ENCODE measurements around the gene WWP2.

The WWP2 gene

GRCh38 chr16:69930117-69930776 is 168.1 kb downstream of the WWP2 start:
- Histone ChIP-seq H3K9me3 (no peaks in the 10 kb centered on the region), H3K4me3 (no peak overlapping the region), H3K27me3 (no peaks in the 10 kb centered on the region), H3K9ac (no peak overlapping the region), H4K20me1 (no peaks in the 10 kb centered on the region), H3K4me2 (peak overlapping the region; percentile 73; the same call in 1 of the 2 replicates), H3K4me1 (peaks cover 82% of the 10 kb centered on the region), H3K27ac (no peak overlapping the region), H3K36me3 (peaks cover 55% of the 10 kb centered on the region)
- TF ChIP-seq Cebpa-rat (IDR thresholded peaks at IDR 0.05), result no peak

GRCh38 chr16:69931631-69932030 is 169.5 kb downstream of the WWP2 start:
- H3K4me2 ChIP-seq, result no peak overlapping the region

GRCh38 chr16:69932228-69932627 is 170.1 kb downstream of the WWP2 start:
- peak overlapping the region; percentile 68 for H3K27ac ChIP-seq
- no peaks in the 10 kb centered on the region for H3K9me3 ChIP-seq
- H3K36me3 ChIP-seq, result peaks cover 66% of the 10 kb centered on the region
- H4K20me1 ChIP-seq, result no peaks in the 10 kb centered on the region
- H3K4me1 ChIP-seq, result peaks cover 82% of the 10 kb centered on the region
- H3K9ac ChIP-seq, result peak overlapping the region; percentile 17; the same call in 1 of the 2 replicates
- no peak overlapping the region for H3K4me3 ChIP-seq
- H3K27me3 ChIP-seq, result no peaks in the 10 kb centered on the region
- peak overlapping the region; percentile 69 for H3K4me2 ChIP-seq
- TF ChIP-seq Cebpa-rat (IDR thresholded peaks at IDR 0.05), result no peak

More at GRCh38 chr16:69931631-69932030, 169.5 kb downstream of the WWP2 start:
- Histone ChIP-seq H3K27me3 (no peaks in the 10 kb centered on the region), H3K27ac (no peak overlapping the region), H3K9me3 (no peaks in the 10 kb centered on the region), H3K4me3 (no peak overlapping the region), H3K36me3 (peaks cover 60% of the 10 kb centered on the region), H3K9ac (no peak overlapping the region), H3K4me1 (peaks cover 82% of the 10 kb centered on the region), H4K20me1 (no peaks in the 10 kb centered on the region)
- TF ChIP-seq Cebpa-rat (IDR thresholded peaks at IDR 0.05), result no peak

- Histone ChIP-seq H3K4me2 (peak overlapping the region; percentile 69), H3K4me3 (no peak overlapping the region), H3K27me3 (no peaks in the 10 kb centered on the region), H3K27ac (peak overlapping the region; percentile 68), H4K20me1 (no peaks in the 10 kb centered on the region), H3K4me1 (peaks cover 76% of the 10 kb centered on the region), H3K9me3 (no peaks in the 10 kb centered on the region), H3K36me3 (peaks cover 72% of the 10 kb centered on the region), H3K9ac (peak overlapping the region; percentile 17; the same call in 1 of the 2 replicates)
- TF ChIP-seq Cebpa-rat (IDR thresholded peaks at IDR 0.05), result no peak
Observed at GRCh38 chr16:69932691-69933392, 170.7 kb downstream of the WWP2 start.

GRCh38 chr16:69934044-69934443 is 171.9 kb downstream of the WWP2 start:
- Histone ChIP-seq H3K27me3 (no peaks in the 10 kb centered on the region), H3K36me3 (peaks cover 84% of the 10 kb centered on the region), H3K4me1 (peaks cover 64% of the 10 kb centered on the region), H3K27ac (peak overlapping the region; percentile 68; the same call in 1 of the 2 replicates), H3K9me3 (no peaks in the 10 kb centered on the region), H3K4me3 (no peak overlapping the region), H4K20me1 (no peaks in the 10 kb centered on the region), H3K9ac (peak overlapping the region; percentile 15; the same call in 1 of the 2 replicates), H3K4me2 (peak overlapping the region; percentile 69)
- no peak for TF ChIP-seq Cebpa-rat (IDR thresholded peaks at IDR 0.05)

- TF ChIP-seq Cebpa-rat (IDR thresholded peaks at IDR 0.05), result no peak
- no peaks in the 10 kb centered on the region for H3K27me3 ChIP-seq
- H3K4me3 ChIP-seq, result no peak overlapping the region
- H3K36me3 ChIP-seq, result peaks cover 91% of the 10 kb centered on the region
- H3K4me1 ChIP-seq, result peaks cover 57% of the 10 kb centered on the region
- H3K9me3 ChIP-seq, result no peaks in the 10 kb centered on the region
- peak overlapping the region; percentile 69 for H3K4me2 ChIP-seq
- peak overlapping the region; percentile 62 for H3K27ac ChIP-seq
- H3K9ac ChIP-seq, result no peak overlapping the region
- no peaks in the 10 kb centered on the region for H4K20me1 ChIP-seq
Observed at GRCh38 chr16:69934751-69935150, 172.6 kb downstream of the WWP2 start.

GRCh38 chr16:69935278-69935711 is 173.2 kb downstream of the WWP2 start:
- Histone ChIP-seq H3K4me2 (peak overlapping the region; percentile 69), H3K9me3 (no peaks in the 10 kb centered on the region), H4K20me1 (no peaks in the 10 kb centered on the region), H3K27ac (peak overlapping the region; percentile 62), H3K27me3 (no peaks in the 10 kb centered on the region), H3K9ac (no peak overlapping the region; the same call in 1 of the 2 replicates), H3K4me1 (peaks cover 53% of the 10 kb centered on the region), H3K36me3 (peaks cover 96% of the 10 kb centered on the region), H3K4me3 (no peak overlapping the region)
- no peak for TF ChIP-seq Cebpa-rat (IDR thresholded peaks at IDR 0.05)

GRCh38 chr16:69935740-69936139 is 173.6 kb downstream of the WWP2 start:
- Histone ChIP-seq H3K4me2 (peak overlapping the region; percentile 69), H3K36me3 (peaks cover 97% of the 10 kb centered on the region), H3K27me3 (no peaks in the 10 kb centered on the region), H3K4me3 (no peak overlapping the region), H3K4me1 (peaks cover 56% of the 10 kb centered on the region), H3K9me3 (no peaks in the 10 kb centered on the region), H4K20me1 (no peaks in the 10 kb centered on the region), H3K27ac (peak overlapping the region; percentile 62), H3K9ac (no peak overlapping the region; the same call in 1 of the 2 replicates)
- no peak for TF ChIP-seq Cebpa-rat (IDR thresholded peaks at IDR 0.05)

GRCh38 chr16:69936252-69936651 is 174.1 kb downstream of the WWP2 start:
- Histone ChIP-seq H3K9ac (no peak overlapping the region; the same call in 1 of the 2 replicates), H3K4me3 (no peak overlapping the region), H3K9me3 (no peaks in the 10 kb centered on the region), H3K27me3 (no peaks in the 10 kb centered on the region), H4K20me1 (no peaks in the 10 kb centered on the region), H3K4me2 (peak overlapping the region; percentile 69), H3K27ac (peak overlapping the region; percentile 62), H3K36me3 (peaks cover 98% of the 10 kb centered on the region), H3K4me1 (peaks cover 62% of the 10 kb centered on the region)
- no peak for TF ChIP-seq Cebpa-rat (IDR thresholded peaks at IDR 0.05)

- peaks cover 98% of the 10 kb centered on the region for H3K36me3 ChIP-seq
Observed at GRCh38 chr16:69936751-69937211, 174.6 kb downstream of the WWP2 start.

More at GRCh38 chr16:69936751-69937211, 174.6 kb downstream of the WWP2 start:
- Histone ChIP-seq H3K9ac (no peak overlapping the region), H3K4me3 (no peak overlapping the region), H3K27me3 (no peaks in the 10 kb centered on the region), H4K20me1 (no peaks in the 10 kb centered on the region), H3K9me3 (no peaks in the 10 kb centered on the region), H3K27ac (peak overlapping the region; percentile 62; the same call in 1 of the 2 replicates), H3K4me2 (peak overlapping the region; percentile 69), H3K4me1 (peaks cover 67% of the 10 kb centered on the region)
- TF ChIP-seq Cebpa-rat (IDR thresholded peaks at IDR 0.05), result no peak

Data from BLaER1 (cell line).